ENCODE results near the gene FAT3. TPM values are rescaled to one million over a fixed set of nuclear protein-coding genes. Genes with fewer than 3 reads are reported as not detected.

Gene FAT3
- total RNA-seq, 2 experiments from 2014 or later, result not detected

GRCh38 chr11:92269021-92269420 is 44.4 kb downstream of the FAT3 start:
- intact Hi-C loops (cut with DNase I, micrococcal nuclease), result no loop called here
- Histone ChIP-seq H3K4me3 (ENCODE audit: low read length) (no peak overlapping the region), H3K36me3 (ENCODE audit: insufficient read depth, low read length) (no peaks in the 10 kb centered on the region), H3K4me1 (ENCODE audit: insufficient read depth, low read length) (no peaks in the 10 kb centered on the region), H3K27ac (ENCODE audit: low read depth in 1 of 2, low read length in 2 of 2) (no peak overlapping the region), H3K27me3 (ENCODE audit: control insufficient read depth in 1 of 2, insufficient read depth in 2 of 2, low read length in 2 of 2) (no peaks in the 10 kb centered on the region), H3K9me3 (ENCODE audit: control insufficient read depth in 1 of 2, insufficient read depth in 1 of 2, low read length in 2 of 2) (no peaks in the 10 kb centered on the region)
- no peaks in the 10 kb centered on the region for H3K27me3 Mint-ChIP-seq
- no peak overlapping the region for H3K4me3 Mint-ChIP-seq
- CTCF ChIA-PET, result no interaction called here
- DNase-seq, result no peak
- H3K27ac Mint-ChIP-seq, result no peak overlapping the region
- ATAC-seq (ENCODE audit: poor library complexity), result no peak
- peaks cover 2% of the 10 kb centered on the region for H3K9me3 Mint-ChIP-seq
- H3K36me3 Mint-ChIP-seq (ENCODE audit: low read depth), result no peaks in the 10 kb centered on the region
- no peaks in the 10 kb centered on the region for H3K4me1 Mint-ChIP-seq (ENCODE audit: low read depth)
- TF ChIP-seq CTCF (IDR thresholded peaks at IDR 0.05), result no peak
- POLR2A ChIA-PET, result interaction anchor here (0.5 kb wide), 1 partner anchor 10 kb away, joined by 3 read pairs; no protein-coding TSS in a partner anchor

DNA sequence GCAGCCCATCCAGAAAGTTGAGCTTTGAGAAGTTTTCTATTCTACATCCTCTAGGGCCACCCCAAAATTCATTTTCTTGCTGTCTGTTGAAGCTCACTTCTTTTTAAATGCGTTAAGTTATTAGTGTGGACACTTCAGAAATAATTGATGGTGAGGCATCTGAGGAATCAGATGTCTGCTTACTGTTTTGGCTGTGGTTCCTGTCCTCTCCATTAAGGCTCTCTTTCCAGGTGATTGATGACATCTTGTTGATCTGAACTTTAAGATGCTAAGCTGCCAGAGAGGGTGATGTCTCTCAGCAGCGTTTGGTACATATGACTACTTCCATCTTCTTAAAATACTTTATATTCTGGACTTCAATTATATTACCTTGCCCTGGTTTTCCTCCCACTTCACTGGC is 45.2 kb downstream of the FAT3 start:
- CTCF ChIA-PET, result no interaction called here
- ATAC-seq (ENCODE audit: poor library complexity) (no peak), DNase-seq (no peak)
- no peak overlapping the region for H3K27ac Mint-ChIP-seq
- no peak overlapping the region for H3K4me3 Mint-ChIP-seq
- H3K27me3 ChIP-seq (ENCODE audit: control insufficient read depth in 1 of 2, insufficient read depth in 2 of 2, low read length in 2 of 2), result no peaks in the 10 kb centered on the region
- POLR2A ChIA-PET, result interaction anchor here (0.5 kb wide), 1 partner anchor 11 kb away, joined by 3 read pairs; no protein-coding TSS in a partner anchor
- H3K36me3 ChIP-seq (ENCODE audit: insufficient read depth, low read length), result no peaks in the 10 kb centered on the region
- intact Hi-C loops (cut with DNase I, micrococcal nuclease), result no loop called here
- peaks cover 2% of the 10 kb centered on the region for H3K9me3 Mint-ChIP-seq
- no peaks in the 10 kb centered on the region for H3K4me1 Mint-ChIP-seq (ENCODE audit: low read depth)
- H3K27me3 Mint-ChIP-seq, result no peaks in the 10 kb centered on the region
- no peaks in the 10 kb centered on the region for H3K9me3 ChIP-seq (ENCODE audit: control insufficient read depth in 1 of 2, insufficient read depth in 1 of 2, low read length in 2 of 2)
- H3K27ac ChIP-seq (ENCODE audit: low read depth in 1 of 2, low read length in 2 of 2), result no peak overlapping the region
- H3K36me3 Mint-ChIP-seq (ENCODE audit: low read depth), result no peaks in the 10 kb centered on the region
- no peak for TF ChIP-seq CTCF (IDR thresholded peaks at IDR 0.05)
- H3K4me3 ChIP-seq (ENCODE audit: low read length), result no peak overlapping the region
- H3K4me1 ChIP-seq (ENCODE audit: insufficient read depth, low read length), result no peaks in the 10 kb centered on the region

DNA sequence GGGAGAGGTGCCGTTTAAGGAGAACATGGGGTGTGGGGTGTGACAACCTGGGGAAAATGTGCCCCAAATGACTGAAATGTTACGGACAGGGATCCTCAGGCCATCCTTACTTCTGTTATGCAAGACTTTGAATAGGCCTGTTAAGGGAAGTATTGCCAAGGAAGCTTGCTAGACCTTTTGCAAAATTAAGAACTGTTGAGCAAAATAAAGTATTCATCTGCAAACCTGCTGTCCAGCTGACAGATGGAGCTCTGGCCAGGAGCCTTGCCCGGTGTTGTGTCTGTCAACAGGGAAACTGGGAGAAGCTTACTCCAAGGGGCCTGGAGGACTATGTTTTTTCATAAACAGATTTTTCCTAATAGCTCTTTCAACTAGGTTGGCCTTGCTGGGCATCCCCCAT is 48.0 kb downstream of the FAT3 start:
- ATAC-seq (ENCODE audit: poor library complexity) (no peak), DNase-seq (no peak)
- no peak overlapping the region for H3K4me3 ChIP-seq (ENCODE audit: low read length)
- POLR2A ChIA-PET, result no interaction called here
- no peaks in the 10 kb centered on the region for H3K9me3 ChIP-seq (ENCODE audit: control insufficient read depth in 1 of 2, insufficient read depth in 1 of 2, low read length in 2 of 2)
- peaks cover 3% of the 10 kb centered on the region for H3K9me3 Mint-ChIP-seq
- intact Hi-C loops (cut with DNase I, micrococcal nuclease), result no loop called here
- no peaks in the 10 kb centered on the region for H3K4me1 ChIP-seq (ENCODE audit: insufficient read depth, low read length)
- H3K27ac ChIP-seq (ENCODE audit: low read depth in 1 of 2, low read length in 2 of 2), result no peak overlapping the region
- H3K27ac Mint-ChIP-seq, result no peak overlapping the region
- H3K36me3 ChIP-seq (ENCODE audit: insufficient read depth, low read length), result no peaks in the 10 kb centered on the region
- CTCF ChIA-PET, result no interaction called here
- no peaks in the 10 kb centered on the region for H3K27me3 ChIP-seq (ENCODE audit: control insufficient read depth in 1 of 2, insufficient read depth in 2 of 2, low read length in 2 of 2)
- no peaks in the 10 kb centered on the region for H3K4me1 Mint-ChIP-seq (ENCODE audit: low read depth)
- H3K36me3 Mint-ChIP-seq (ENCODE audit: low read depth), result no peaks in the 10 kb centered on the region
- no peak overlapping the region for H3K4me3 Mint-ChIP-seq
- H3K27me3 Mint-ChIP-seq, result no peaks in the 10 kb centered on the region
- TF ChIP-seq CTCF (IDR thresholded peaks at IDR 0.05), result no peak
